Peyer's patch (tissue), 4 donors: ENCODE data around the gene GID8.

Experiments
- CTCF ChIP-seq, 6 experiments: fragments of 450-650 bp in 4 of 6; fragments of 200-600 bp in 2 of 6; sonication (generic) in 1 of 6; IDR thresholded peaks; one replicate each; pipeline ENCODE4 v1.5.1; 2017 to 2019; ENCODE audit warnings: antibody characterized with exemption in 6 of 6, mild to moderate bottlenecking in 3 of 6, moderate library complexity in 1 of 6
- POLR2A ChIP-seq, 2 donors: fragments of 450-650 bp; IDR thresholded peaks; one replicate each; pipeline ENCODE4 v1.5.1; 2017; ENCODE audit warnings: antibody characterized with exemption in 2 of 2, mild to moderate bottlenecking in 2 of 2, moderate library complexity in 2 of 2

GRCh38 chr20:62940875-62941274 is 2.9 kb downstream of the GID8 start:
- TF ChIP-seq CTCF (IDR thresholded peaks at IDR 0.05) (no peak), POLR2A (IDR thresholded peaks at IDR 0.05) (no peak)
